Pons (tissue), 1 donor: ENCODE measurements around the gene MRPL58.

Source experiments
- DNase-seq: peaks from one replicate; pipeline ENCODE4 v3.0.0-alpha.2; 2016; ENCODE audit warnings: low spot score

Gene MRPL58

GRCh38 chr17:75046407-75047289, 34.2 kb downstream of the MRPL58 start, which contains the start of the genes ATP5PD and KCTD2:
TSS of gene ATP5PD (minus strand) at chr17:75046969. CDS start at chr17:75042650, 4,319 bp downstream.
TSS of gene KCTD2 (plus strand) at chr17:75047225. CDS start at chr17:75047251, 26 bp downstream.
- DNase-seq = peak; percentile 97

- peak; percentile 42 for DNase-seq
Observed at GRCh38 chr17:75047398-75048098, 35.1 kb downstream of the MRPL58 start.

GRCh38 chr17:75048249-75048878, 35.9 kb downstream of the MRPL58 start:
- DNase-seq = peak; percentile 66

- no peak for DNase-seq
Observed at GRCh38 chr17:75049057-75049456, 36.6 kb downstream of the MRPL58 start.

GRCh38 chr17:75049706-75050105, 37.2 kb downstream of the MRPL58 start:
- no peak for DNase-seq

- no peak for DNase-seq
Observed at GRCh38 chr17:75051941-75052340, 39.5 kb downstream of the MRPL58 start.

- DNase-seq = peak; percentile 93
Observed at GRCh38 chr17:75059369-75060345, 47.2 kb downstream of the MRPL58 start.

- DNase-seq = no peak
Observed at GRCh38 chr17:75060434-75061054, 48.1 kb downstream of the MRPL58 start.

- no peak for DNase-seq
Observed at GRCh38 chr17:75061055-75061438, 48.6 kb downstream of the MRPL58 start.

- DNase-seq = no peak
Observed at GRCh38 chr17:75061618-75062017, 49.1 kb downstream of the MRPL58 start.

- no peak for DNase-seq
Observed at GRCh38 chr17:75063201-75063600, 50.7 kb downstream of the MRPL58 start.

GRCh38 chr17:75063626-75064025, 51.2 kb downstream of the MRPL58 start:
- DNase-seq = no peak

- no peak for DNase-seq
Observed at GRCh38 chr17:75064040-75064439, 51.6 kb downstream of the MRPL58 start.

- no peak for DNase-seq
Observed at GRCh38 chr17:75064460-75064859, 52.0 kb downstream of the MRPL58 start.

- DNase-seq = no peak
Observed at GRCh38 chr17:75064867-75065561, 52.5 kb downstream of the MRPL58 start.

GRCh38 chr17:75065562-75066151, 53.2 kb downstream of the MRPL58 start:
- DNase-seq = no peak

- no peak for DNase-seq
Observed at GRCh38 chr17:75067856-75068255, 55.4 kb downstream of the MRPL58 start.

GRCh38 chr17:75068750-75069149, 56.3 kb downstream of the MRPL58 start:
- DNase-seq = no peak

- DNase-seq = no peak
Observed at GRCh38 chr17:75069783-75070182, 57.3 kb downstream of the MRPL58 start.
